Measurements from ENCODE around the gene SLC36A4. TPM values are rescaled to one million over a fixed set of nuclear protein-coding genes. Genes with fewer than 3 reads are reported as not detected.
"Not testable (repeated sequence)": the region's sequence is repeated elsewhere in the genome, so short reads cannot be mapped to it uniquely, and the experiment has no call there.

The SLC36A4 gene
- total RNA-seq, 4 donors from 2014 or later, result 1.5 to 3.4 (median 2.4) TPM

DNA sequence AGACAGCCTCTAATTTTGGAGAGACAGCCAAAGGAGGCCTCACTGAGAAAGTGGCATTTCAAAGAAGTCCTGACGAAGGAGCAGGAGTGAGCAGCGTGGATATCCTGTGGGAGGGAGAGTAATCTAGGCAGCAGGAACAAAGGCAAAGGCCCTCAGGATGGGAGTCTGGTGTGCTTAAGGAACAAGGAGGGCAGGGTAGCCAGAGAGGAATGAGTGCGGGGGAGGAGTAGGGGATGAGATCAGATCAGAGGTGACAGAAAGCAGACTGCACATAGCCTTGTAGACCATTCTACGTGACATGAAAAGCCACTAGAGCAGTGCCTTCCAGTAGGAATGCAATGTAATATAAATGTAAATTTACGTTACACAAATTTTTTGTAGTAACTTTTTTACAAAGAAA is 5.6 kb downstream of the SLC36A4 start:
- H3K4me3 ChIP-seq, result no peak overlapping the region
- H3K27me3 ChIP-seq, result no peaks in the 10 kb centered on the region
- intact Hi-C loops (cut with DNase I; ENCODE audit: low total_unique reads), result no loop called here

DNA sequence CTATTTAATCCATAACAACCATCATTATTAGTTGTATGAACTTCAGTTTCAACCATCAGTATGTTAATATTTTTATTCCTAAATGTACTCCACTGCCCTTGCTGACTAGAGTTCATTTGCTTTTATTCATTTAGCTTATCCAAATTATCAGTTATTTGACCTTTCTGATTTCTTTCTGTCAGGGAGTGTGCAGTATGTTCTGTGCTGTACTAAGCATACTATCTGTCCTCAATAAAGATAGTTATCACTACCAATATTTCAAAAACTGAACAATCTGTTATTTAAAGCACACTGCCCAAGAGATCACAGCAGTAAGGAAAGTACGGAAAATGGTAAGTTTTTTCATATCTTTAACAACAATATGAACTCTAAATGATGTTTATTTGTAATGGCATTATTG is 8.3 kb downstream of the SLC36A4 start:
- intact Hi-C loops (cut with DNase I; ENCODE audit: low total_unique reads) (no loop called here), in situ Hi-C loops (cut with MboI; ENCODE audit: low sequenced_read_pairs in 4 of 4) (no loop called here)
- TF ChIP-seq POLR2A (IDR thresholded peaks at IDR 0.05), result no peak
- TF ChIP-seq CTCF (IDR thresholded peaks at IDR 0.05 in 4 of 5, conservative IDR thresholded peaks at IDR 0.05 in 1 of 5), result no peak
- no peak for ATAC-seq
- Histone ChIP-seq H3K36me3 (peaks cover 0 to 11% of the 10 kb centered on the region in 2 donors), H3K4me3 (no peak overlapping the region), H3K27ac (no peak overlapping the region), H3K4me1 (no peaks in the 10 kb centered on the region), H3K9me3 (peaks cover 0 to 6% (median 0%) of the 10 kb centered on the region in 3 donors), H3K27me3 (no peaks in the 10 kb centered on the region)
- DNase-seq, result no peak

More for the DNA sequence above, 5.6 kb downstream of the SLC36A4 start:
- Histone ChIP-seq H3K27ac (no peak overlapping the region), H3K9me3 (peaks cover 0 to 6% (median 0%) of the 10 kb centered on the region in 3 donors), H3K4me1 (peaks cover 0 to 4% of the 10 kb centered on the region in 2 donors), H3K36me3 (no peaks in the 10 kb centered on the region)
- no peak for DNase-seq
- ATAC-seq, result no peak
- no peak for TF ChIP-seq CTCF (IDR thresholded peaks at IDR 0.05 in 4 of 5, conservative IDR thresholded peaks at IDR 0.05 in 1 of 5)
- TF ChIP-seq POLR2A (IDR thresholded peaks at IDR 0.05), result no peak
- in situ Hi-C loops (cut with MboI; ENCODE audit: low sequenced_read_pairs in 4 of 4), result no loop called here

DNA sequence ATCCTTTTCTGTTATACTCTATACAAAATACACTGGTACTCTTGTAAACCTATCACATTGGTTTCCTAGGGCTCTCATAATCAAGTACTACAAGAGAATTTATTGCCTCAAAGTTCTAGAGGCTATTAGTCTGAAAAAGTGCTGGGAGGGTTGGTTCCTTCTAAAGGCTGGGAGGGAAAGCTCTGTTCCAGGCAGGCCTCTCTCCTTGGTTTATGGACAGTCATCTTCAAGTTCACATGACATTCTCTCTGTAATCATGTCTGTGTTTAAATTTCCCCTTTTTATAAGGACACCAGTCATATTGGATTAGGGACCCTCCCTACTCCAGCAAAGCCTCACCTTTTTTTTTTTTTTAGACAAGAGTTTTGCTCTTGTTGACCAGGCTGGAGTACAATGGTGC is 9.1 kb downstream of the SLC36A4 start:
- intact Hi-C loops (cut with DNase I; ENCODE audit: low total_unique reads), result no loop called here
- DNase-seq (no peak), ATAC-seq (no peak)
- Histone ChIP-seq H3K27me3 (no peaks in the 10 kb centered on the region), H3K4me3 (no peak overlapping the region), H3K4me1 (no peaks in the 10 kb centered on the region), H3K36me3 (peaks cover 0 to 14% of the 10 kb centered on the region in 2 donors), H3K27ac (no peak overlapping the region), H3K9me3 (peaks cover 0 to 6% (median 0%) of the 10 kb centered on the region in 3 donors)
- in situ Hi-C loops (cut with MboI; ENCODE audit: low sequenced_read_pairs in 4 of 4), result no loop called here
- TF ChIP-seq CTCF (IDR thresholded peaks at IDR 0.05 in 4 of 5, conservative IDR thresholded peaks at IDR 0.05 in 1 of 5) (no peak), POLR2A (IDR thresholded peaks at IDR 0.05) (no peak)

DNA sequence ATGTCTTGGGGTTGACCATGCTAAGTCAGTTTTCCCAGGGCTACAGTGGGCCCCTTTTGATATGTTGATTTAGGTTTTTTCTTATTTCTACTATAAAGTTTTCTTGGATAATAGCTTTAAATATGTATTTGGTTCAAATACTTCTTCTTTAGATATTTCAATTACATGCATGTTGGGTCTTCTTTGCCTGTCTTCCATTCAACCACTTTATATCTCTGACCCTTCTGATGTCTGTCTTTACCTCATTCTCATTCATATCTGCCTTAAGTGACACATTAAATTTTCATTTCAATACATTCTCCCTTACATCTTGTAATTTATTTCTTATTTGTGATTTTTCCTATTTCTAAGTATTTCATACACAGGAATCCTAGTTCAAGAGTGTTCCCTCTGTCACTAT is 10.5 kb downstream of the SLC36A4 start:
- Histone ChIP-seq H3K36me3 (peaks cover 0 to 14% of the 10 kb centered on the region in 2 donors), H3K4me3 (no peak overlapping the region), H3K27me3 (no peaks in the 10 kb centered on the region), H3K4me1 (no peaks in the 10 kb centered on the region), H3K9me3 (peaks cover 0 to 6% (median 0%) of the 10 kb centered on the region in 3 donors), H3K27ac (no peak overlapping the region)
- no peak for TF ChIP-seq POLR2A (IDR thresholded peaks at IDR 0.05)
- TF ChIP-seq CTCF (IDR thresholded peaks at IDR 0.05 in 4 of 5, conservative IDR thresholded peaks at IDR 0.05 in 1 of 5), result no peak
- no peak for DNase-seq
- in situ Hi-C loops (cut with MboI; ENCODE audit: low sequenced_read_pairs in 4 of 4), result no loop called here
- no peak for ATAC-seq
- intact Hi-C loops (cut with DNase I; ENCODE audit: low total_unique reads), result no loop called here

GRCh38 chr11:93177891-93178290 is 19.9 kb downstream of the SLC36A4 start:
- intact Hi-C loops (cut with DNase I; ENCODE audit: low total_unique reads); H3K4me3 ChIP-seq; H3K9me3 ChIP-seq; H3K27ac ChIP-seq; ATAC-seq; H3K4me1 ChIP-seq; in situ Hi-C loops (cut with MboI; ENCODE audit: low sequenced_read_pairs in 4 of 4); H3K27me3 ChIP-seq; DNase-seq: not testable (repeated sequence)
- peaks cover 0 to 28% of the 10 kb centered on the region in 2 donors for H3K36me3 ChIP-seq
